GM12878 (cell line): ENCODE measurements around the gene MAN1A1. TPM values are rescaled to one million over a fixed set of nuclear protein-coding genes. Genes with fewer than 3 reads are reported as not detected.
A peak's percentile ranks its signal among the peaks of the same experiment; 100 is the strongest.

Source experiments
- CBX5 ChIP-seq: sonication (generic); IDR thresholded peaks from 2 replicates; pipeline ENCODE4 v1.6.1; 2016; ENCODE audit warnings: low read depth, moderate library complexity, mild to moderate bottlenecking, inconsistent platforms
- CTCF ChIP-seq, 3 experiments: IDR thresholded peaks in 2 of 3; conservative IDR thresholded peaks in 1 of 3; 2 replicates each; pipeline ENCODE4 v1.5.1; 2011; ENCODE audit warnings: low read depth in 3 of 3, low read length in 3 of 3, mild to moderate bottlenecking in 3 of 3, control low read depth in 2 of 3, moderate library complexity in 2 of 3, inconsistent platforms in 1 of 3, mixed read lengths in 1 of 3; ENCODE audit not compliant: control insufficient read depth in 2 of 3, insufficient read depth in 1 of 3; ENCODE audit errors: extremely low read depth in 1 of 3
- GABPA ChIP-seq: IDR thresholded peaks from 2 replicates; pipeline ENCODE4 v1.6.1; 2014; ENCODE audit warnings: antibody characterized with exemption, low read depth, mild to moderate bottlenecking, inconsistent platforms
- HSF1 ChIP-seq: fragments of 150-350 bp; IDR thresholded peaks from 2 replicates; pipeline ENCODE4 v1.6.1; 2014; ENCODE audit warnings: mild to moderate bottlenecking, low read depth, low read length
- RAD21 ChIP-seq: IDR thresholded peaks from 2 replicates; pipeline ENCODE4 v1.6.1; 2011; ENCODE audit warnings: mild to moderate bottlenecking, low read depth, low read length, moderate library complexity; ENCODE audit not compliant: insufficient read depth
- RELB ChIP-seq: fragments of 450-650 bp; IDR thresholded peaks from 2 replicates; pipeline ENCODE4 v1.6.1; 2017; ENCODE audit warnings: low read depth, mild to moderate bottlenecking, moderate library complexity
- WRNIP1 ChIP-seq: IDR thresholded peaks from 2 replicates; pipeline ENCODE4 v1.6.1; 2011; ENCODE audit warnings: low read depth, low read length, improper control_type of control experiment, borderline replicate concordance
- polyA plus RNA-seq, 11 experiments: library from polyadenylated mRNA; depleted of rRNA in 4 of 11; unstranded in 6 of 11; stranded (reverse) in 5 of 11; fragments of >200 nt; fragmentation: Nextera tagmentation in 4 of 11; fragmentation: Illumina TruSeq in 1 of 11; extraction: Ambion mirVana in 4 of 11; extraction: Trizol in 1 of 11; gene quantifications; 1 replicate in 1 of 11; 2 replicates in 10 of 11; pipeline versions ENCODE4 v1.2.1 to v1.2.3, GENCODE V29; 2011 to 2016; ENCODE audit warnings: inconsistent platforms in 2 of 11, missing spikeins in 2 of 11, low read depth in 1 of 11
- total RNA-seq, 4 experiments: library from RNA; depleted of rRNA in 3 of 4; stranded (reverse); fragments of >200 nt in 3 of 4; fragmentation: Illumina TruSeq in 1 of 4; extraction: Trizol in 1 of 4; gene quantifications; 2 replicates each; pipeline versions ENCODE4 v1.2.1 to v1.2.3, GENCODE V29; 2013 to 2021

Gene MAN1A1
- total and polyA plus RNA-seq, 10 of the 15 experiments (the other 5 are each of a cell fraction or from before 2014, with no cell fraction given), result 5.4 to 28.1 (median 19.5) TPM

GRCh38 chr6:119350952-119351372 is 1.4 kb upstream of the MAN1A1 start (continued):
- no peak for TF ChIP-seq GABPA
- no peak for TF ChIP-seq HSF1
- no peak for TF ChIP-seq WRNIP1
- no peak for TF ChIP-seq RELB
- peak; percentile 87 for TF ChIP-seq RAD21
- no peak for TF ChIP-seq CBX5
- peak; percentile 47 to 60 (median 50); a peak in 4 of 6 replicates for TF ChIP-seq CTCF (IDR thresholded peaks at IDR 0.05 in 2 of 3, conservative IDR thresholded peaks at IDR 0.05 in 1 of 3; ENCODE audit: control insufficient read depth in 2 of 3, extremely low read depth in 1 of 3, insufficient read depth in 1 of 3, low read depth in 3 of 3, low read length in 3 of 3)
